ENCODE data around the gene POLR2M. TPM values are rescaled to one million over a fixed set of nuclear protein-coding genes. Genes with fewer than 3 reads are reported as not detected.

The POLR2M gene
- total and polyA plus RNA-seq, 10 donors: 33.5 to 163 (median 68.9) TPM

- Histone ChIP-seq H3K4me1 (peaks cover 0 to 9% (median 0%) of the 10 kb centered on the region in 6 donors), H3K27ac (peak overlapping the region in 4 of 8 donors; percentile 5 to 53 (median 24)), H3K9me3 (no peaks in the 10 kb centered on the region), H3K4me3 (no peak overlapping the region), H3K27me3 (replicated peaks in 1 of 7) (no peaks in the 10 kb centered on the region), H3K36me3 (no peaks in the 10 kb centered on the region)
- intact Hi-C loops (cut with DNase I; ENCODE audit: low total_unique reads): loop anchor here (10.0 kb wide), 2 partner anchors 102 to 312 kb away; partner anchors contain the start of gene ALDH1A2
- DNase-seq: no peak
- TF ChIP-seq POLR2AphosphoS5 (IDR thresholded peaks at IDR 0.05) (no peak), CTCF (IDR thresholded peaks at IDR 0.05 in 8 of 11, conservative IDR thresholded peaks at IDR 0.05 in 3 of 11) (no peak), POLR2A (IDR thresholded peaks at IDR 0.05) (no peak)
- 79 to 85% (median 81%) methylated on average over 9 of the region's 9 CpGs for WGBS, 5 donors
Measured at GRCh38 chr15:57752840-57753239, 46.3 kb downstream of the POLR2M start.

- H3K27ac ChIP-seq: no peak overlapping the region
- no peaks in the 10 kb centered on the region for H3K36me3 ChIP-seq
- H3K9me3 ChIP-seq: no peaks in the 10 kb centered on the region
- TF ChIP-seq POLR2AphosphoS5 (IDR thresholded peaks at IDR 0.05) (no peak), POLR2A (IDR thresholded peaks at IDR 0.05) (no peak), CTCF (IDR thresholded peaks at IDR 0.05 in 8 of 11, conservative IDR thresholded peaks at IDR 0.05 in 3 of 11) (no peak)
- 88 to 96% (median 96%) methylated on average over 3 of the region's 3 CpGs for WGBS, 5 donors
- no peak for DNase-seq
- H3K27me3 ChIP-seq (replicated peaks in 1 of 7): no peaks in the 10 kb centered on the region
- no peak overlapping the region for H3K4me3 ChIP-seq
- peaks cover 0 to 9% (median 0%) of the 10 kb centered on the region in 6 donors for H3K4me1 ChIP-seq
- intact Hi-C loops (cut with DNase I; ENCODE audit: low total_unique reads): loop anchor here (10.0 kb wide), 2 partner anchors 98 to 308 kb away; partner anchors contain the start of gene ALDH1A2
Measured at GRCh38 chr15:57756466-57756865, 50.0 kb downstream of the POLR2M start.

- Histone ChIP-seq H3K36me3 (no peaks in the 10 kb centered on the region), H3K4me1 (no peaks in the 10 kb centered on the region), H3K27me3 (replicated peaks in 1 of 7) (no peaks in the 10 kb centered on the region), H3K9me3 (no peaks in the 10 kb centered on the region), H3K4me3 (no peak overlapping the region), H3K27ac (no peak overlapping the region)
- TF ChIP-seq POLR2AphosphoS5 (IDR thresholded peaks at IDR 0.05): no peak
- TF ChIP-seq CTCF (IDR thresholded peaks at IDR 0.05 in 8 of 11, conservative IDR thresholded peaks at IDR 0.05 in 3 of 11): no peak
- no peak for TF ChIP-seq POLR2A (IDR thresholded peaks at IDR 0.05)
- DNase-seq: no peak
- WGBS, 5 donors: 72 to 83% (median 77%) methylated on average over 3 of the region's 3 CpGs
- intact Hi-C loops (cut with DNase I; ENCODE audit: low total_unique reads): loop anchor here (10.0 kb wide), 2 partner anchors 96 to 306 kb away; partner anchors contain the start of gene ALDH1A2
Measured at GRCh38 chr15:57758560-57758959, 52.0 kb downstream of the POLR2M start.

GRCh38 chr15:57761562-57761961, 55.0 kb downstream of the POLR2M start:
- WGBS, 5 donors: 91 to 96% (median 93%) methylated on average over 1 of the region's 1 CpG
- intact Hi-C loops (cut with DNase I; ENCODE audit: low total_unique reads): no loop called here
- H3K4me1 ChIP-seq: no peaks in the 10 kb centered on the region
- H3K36me3 ChIP-seq: no peaks in the 10 kb centered on the region
- TF ChIP-seq CTCF (IDR thresholded peaks at IDR 0.05 in 8 of 11, conservative IDR thresholded peaks at IDR 0.05 in 3 of 11) (no peak), POLR2AphosphoS5 (IDR thresholded peaks at IDR 0.05) (no peak), POLR2A (IDR thresholded peaks at IDR 0.05) (no peak)
- no peaks in the 10 kb centered on the region for H3K27me3 ChIP-seq (replicated peaks in 1 of 7)
- H3K9me3 ChIP-seq: no peaks in the 10 kb centered on the region
- H3K27ac ChIP-seq: no peak overlapping the region
- DNase-seq: no peak
- no peak overlapping the region for H3K4me3 ChIP-seq
